ENCODE data around the gene ZNHIT3. TPM values are rescaled to one million over a fixed set of nuclear protein-coding genes. Genes with fewer than 3 reads are reported as not detected.
"Not testable (repeated sequence)": the region's sequence is repeated elsewhere in the genome, so short reads cannot be mapped to it uniquely, and the experiment has no call there.

Gene ZNHIT3
- total RNA-seq: 10 to 100 TPM; 19.0 to 33.7 (median 29.3) TPM

DNA sequence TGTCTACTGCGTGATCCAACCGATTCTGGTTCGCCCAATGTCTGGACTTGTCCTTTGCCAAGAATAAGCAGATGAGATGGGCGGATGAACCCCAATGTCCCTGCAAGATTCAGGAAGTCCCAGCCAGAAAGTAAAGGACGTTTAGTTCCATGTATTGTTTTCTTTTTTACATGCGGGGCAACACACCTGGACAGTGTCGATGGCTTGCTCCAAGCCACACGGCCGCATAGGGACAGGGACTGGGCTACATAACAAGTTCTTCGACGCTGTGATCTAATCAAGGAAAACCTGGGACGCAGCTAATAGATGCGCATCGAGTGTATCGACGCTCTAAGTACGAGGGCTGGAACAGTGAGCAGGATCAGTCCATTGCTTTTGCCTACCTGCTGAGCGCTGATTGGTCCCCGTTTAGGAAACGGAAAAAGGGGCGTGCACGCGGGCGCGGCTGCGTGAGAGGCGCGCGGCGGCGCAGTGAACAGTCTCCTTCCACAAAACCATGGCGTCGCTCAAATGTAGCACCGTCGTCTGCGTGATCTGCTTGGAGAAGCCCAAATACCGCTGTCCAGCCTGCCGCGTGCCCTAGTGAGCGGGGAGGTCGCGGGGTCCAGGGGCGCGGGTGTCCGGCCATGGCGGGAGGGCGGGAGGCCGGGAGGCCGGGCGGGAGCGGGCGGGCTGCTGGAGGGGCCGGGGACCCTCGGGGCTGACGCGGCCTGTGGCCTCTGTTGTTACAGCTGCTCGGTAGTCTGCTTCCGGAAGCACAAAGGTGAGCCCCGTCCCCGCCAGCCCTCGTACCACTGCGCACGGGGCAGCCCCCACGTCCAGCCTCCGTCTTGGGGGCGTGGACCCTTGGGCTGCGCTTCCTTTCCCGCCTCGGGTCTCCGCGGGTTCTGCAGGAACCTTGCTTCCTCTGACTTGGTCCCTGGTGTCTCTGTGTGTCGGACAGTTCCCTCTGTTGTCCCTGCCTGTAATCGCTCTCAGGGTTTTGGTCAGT lies at the start of gene ZNHIT3:
Gene ZNHIT3, plus strand, starts transcription at position 478 of the 991 bp plus-strand sequence. Its CDS starts 19 bp downstream, at position 497.
- peak; percentile 87 to 91 for DNase-seq (ENCODE audit: low spot score in 2 of 2)
- TF ChIP-seq POLR2A (IDR thresholded peaks at IDR 0.05) (no peak), POLR2AphosphoS5 (IDR thresholded peaks at IDR 0.05) (peak; percentile 63 to 89 (median 68))
- TF ChIP-seq, protein P1, sequence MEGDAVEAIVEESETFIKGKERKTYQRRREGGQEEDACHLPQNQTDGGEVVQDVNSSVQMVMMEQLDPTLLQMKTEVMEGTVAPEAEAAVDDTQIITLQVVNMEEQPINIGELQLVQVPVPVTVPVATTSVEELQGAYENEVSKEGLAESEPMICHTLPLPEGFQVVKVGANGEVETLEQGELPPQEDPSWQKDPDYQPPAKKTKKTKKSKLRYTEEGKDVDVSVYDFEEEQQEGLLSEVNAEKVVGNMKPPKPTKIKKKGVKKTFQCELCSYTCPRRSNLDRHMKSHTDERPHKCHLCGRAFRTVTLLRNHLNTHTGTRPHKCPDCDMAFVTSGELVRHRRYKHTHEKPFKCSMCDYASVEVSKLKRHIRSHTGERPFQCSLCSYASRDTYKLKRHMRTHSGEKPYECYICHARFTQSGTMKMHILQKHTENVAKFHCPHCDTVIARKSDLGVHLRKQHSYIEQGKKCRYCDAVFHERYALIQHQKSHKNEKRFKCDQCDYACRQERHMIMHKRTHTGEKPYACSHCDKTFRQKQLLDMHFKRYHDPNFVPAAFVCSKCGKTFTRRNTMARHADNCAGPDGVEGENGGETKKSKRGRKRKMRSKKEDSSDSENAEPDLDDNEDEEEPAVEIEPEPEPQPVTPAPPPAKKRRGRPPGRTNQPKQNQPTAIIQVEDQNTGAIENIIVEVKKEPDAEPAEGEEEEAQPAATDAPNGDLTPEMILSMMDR (IDR thresholded peaks at IDR 0.05): no peak
- intact Hi-C loops (cut with DNase I; ENCODE audit: low total_unique reads): no loop called here

DNA sequence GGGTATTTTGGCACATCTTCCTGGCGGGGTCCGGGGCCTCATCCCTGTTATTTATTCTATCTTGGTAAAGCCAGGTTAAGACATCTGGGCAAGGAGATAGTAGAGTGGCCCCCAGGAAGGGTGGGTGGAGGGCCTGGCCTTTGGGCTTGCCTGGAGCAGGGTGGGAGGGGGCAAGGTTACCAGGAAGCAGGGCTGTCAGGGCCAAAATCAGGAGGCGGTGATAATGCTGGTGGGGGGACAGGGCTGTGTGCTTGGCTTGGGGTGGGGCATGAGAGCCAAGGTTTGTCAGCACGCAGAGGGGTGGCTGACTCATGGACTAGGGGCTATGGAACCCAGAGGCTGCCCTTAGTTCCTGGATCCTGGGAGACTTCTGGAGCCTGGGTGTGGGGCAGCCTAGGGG lies 44.7 kb upstream of the ZNHIT3 start:
- H3K4me1 ChIP-seq; H3K27me3 ChIP-seq; H3K9me3 ChIP-seq; DNase-seq (ENCODE audit: low spot score in 2 of 2); H3K36me3 ChIP-seq; H3K27ac ChIP-seq; H3K4me3 ChIP-seq; intact Hi-C loops (cut with DNase I; ENCODE audit: low total_unique reads): not testable (repeated sequence)

More for the DNA sequence above, at the start of gene ZNHIT3:
- H3K4me1 ChIP-seq: peaks cover 3 to 7% of the 10 kb centered on the region in 2 donors
- no peaks in the 10 kb centered on the region for H3K36me3 ChIP-seq
- H3K4me3 ChIP-seq: peak within 1 kb of the TSS; percentile 73 to 100 (median 98)
- peak within 1 kb of the TSS; percentile 90 to 94 for H3K27ac ChIP-seq
- no peaks in the 10 kb centered on the region for H3K27me3 ChIP-seq
- H3K9me3 ChIP-seq: no peaks in the 10 kb centered on the region

DNA sequence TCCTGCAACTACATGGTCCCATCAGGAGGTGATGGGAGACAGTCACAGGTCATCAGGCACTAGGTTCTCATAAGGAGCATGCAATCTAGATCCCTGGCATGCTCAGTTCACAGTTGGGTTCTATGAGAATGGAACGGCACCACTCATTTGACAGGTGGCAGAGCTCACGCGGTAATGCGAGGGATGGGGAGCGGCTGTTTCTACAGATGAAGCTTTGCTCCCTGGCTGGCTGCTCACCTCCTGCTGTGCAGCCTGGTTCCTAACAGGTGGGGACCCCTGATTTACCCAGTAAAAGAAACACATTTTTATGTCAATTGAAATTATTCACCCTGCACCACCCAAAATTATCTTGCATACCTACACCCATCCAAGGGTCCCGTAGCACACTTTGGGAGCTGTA lies 42.7 kb upstream of the ZNHIT3 start:
- Histone ChIP-seq H3K4me3 (no peak overlapping the region), H3K27me3 (no peaks in the 10 kb centered on the region), H3K9me3 (no peaks in the 10 kb centered on the region)

DNA sequence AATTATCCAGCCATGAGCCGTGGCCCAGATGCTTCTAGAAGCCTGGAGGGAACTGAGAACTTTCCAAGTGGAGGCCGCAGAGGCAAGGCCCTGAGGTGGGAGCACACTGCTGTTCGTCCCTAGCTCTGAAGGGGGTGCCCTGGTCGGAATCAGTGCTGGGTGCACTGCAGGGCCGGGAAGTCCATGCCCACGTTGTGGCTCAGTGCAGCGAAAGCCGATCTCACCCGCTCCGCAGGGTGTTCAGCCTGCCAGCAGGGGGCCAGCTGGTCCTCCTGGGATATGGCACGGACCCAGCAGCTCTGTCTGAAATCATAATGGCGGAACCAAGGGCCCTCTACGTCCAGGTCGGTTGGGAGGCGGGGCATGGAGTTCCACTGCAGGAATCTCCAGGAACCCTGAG lies 36.5 kb upstream of the ZNHIT3 start:
- H3K27ac ChIP-seq; H3K27me3 ChIP-seq; H3K36me3 ChIP-seq; H3K9me3 ChIP-seq; H3K4me1 ChIP-seq; intact Hi-C loops (cut with DNase I; ENCODE audit: low total_unique reads); H3K4me3 ChIP-seq; DNase-seq (ENCODE audit: low spot score in 2 of 2): not testable (repeated sequence)

More for the DNA sequence above, 42.7 kb upstream of the ZNHIT3 start:
- TF ChIP-seq POLR2A (IDR thresholded peaks at IDR 0.05): no peak
- TF ChIP-seq POLR2AphosphoS5 (IDR thresholded peaks at IDR 0.05): no peak
- TF ChIP-seq, protein P1 (IDR thresholded peaks at IDR 0.05): no peak
- intact Hi-C loops (cut with DNase I; ENCODE audit: low total_unique reads): no loop called here
- Histone ChIP-seq H3K4me1 (no peaks in the 10 kb centered on the region), H3K36me3 (no peaks in the 10 kb centered on the region), H3K27ac (no peak overlapping the region)
- no peak for DNase-seq (ENCODE audit: low spot score in 2 of 2)

- peak in 1 of 2 donors; percentile 17 for DNase-seq (ENCODE audit: low spot score in 2 of 2)
- H3K4me1 ChIP-seq; H3K27ac ChIP-seq; H3K36me3 ChIP-seq; H3K4me3 ChIP-seq; H3K9me3 ChIP-seq; intact Hi-C loops (cut with DNase I; ENCODE audit: low total_unique reads); H3K27me3 ChIP-seq: not testable (repeated sequence)
Measured at GRCh38 chr17:36452888-36453287, 33.6 kb upstream of the ZNHIT3 start.

DNA sequence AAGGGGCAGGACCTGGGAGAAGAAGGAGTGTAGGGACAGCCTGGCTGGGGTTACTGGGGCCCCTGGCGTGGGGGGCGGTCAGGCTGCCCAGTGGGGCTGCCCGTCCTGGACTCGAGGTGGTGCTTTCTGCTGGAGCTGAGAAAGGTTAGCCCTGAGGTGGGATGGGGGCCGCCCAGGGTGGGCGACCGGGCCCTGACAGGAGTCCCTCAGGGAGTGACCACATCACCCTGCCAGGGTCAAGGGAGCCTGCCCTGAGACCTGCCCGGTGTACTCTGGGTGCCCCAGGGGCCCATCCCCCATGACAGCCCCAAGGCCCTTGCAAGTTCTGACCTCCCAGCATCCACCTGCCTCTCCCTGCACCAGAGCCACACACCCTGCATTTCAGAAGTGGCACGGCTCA lies 28.8 kb upstream of the ZNHIT3 start:
- peaks cover 0 to 20% of the 10 kb centered on the region in 2 donors for H3K27me3 ChIP-seq
- H3K36me3 ChIP-seq; H3K4me3 ChIP-seq; H3K9me3 ChIP-seq; H3K4me1 ChIP-seq; H3K27ac ChIP-seq; intact Hi-C loops (cut with DNase I; ENCODE audit: low total_unique reads); DNase-seq (ENCODE audit: low spot score in 2 of 2): not testable (repeated sequence)

GRCh38 chr17:36459045-36459444 lies 27.4 kb upstream of the ZNHIT3 start:
- DNase-seq (ENCODE audit: low spot score in 2 of 2): no peak
- Histone ChIP-seq H3K27ac (no peak overlapping the region), H3K4me1 (no peaks in the 10 kb centered on the region), H3K36me3 (no peaks in the 10 kb centered on the region), H3K4me3 (no peak overlapping the region), H3K9me3 (no peaks in the 10 kb centered on the region), H3K27me3 (peaks cover 1 to 29% of the 10 kb centered on the region in 2 donors)
- TF ChIP-seq POLR2AphosphoS5 (IDR thresholded peaks at IDR 0.05) (no peak), POLR2A (IDR thresholded peaks at IDR 0.05) (no peak)
- TF ChIP-seq, protein P1 (IDR thresholded peaks at IDR 0.05): no peak
- intact Hi-C loops (cut with DNase I; ENCODE audit: low total_unique reads): no loop called here
